Putamen (tissue), 1 donor: ENCODE data around the gene FBXO30.

Experiments
- DNase-seq: peaks from one replicate; pipeline ENCODE4 v3.0.0-alpha.2; 2016; ENCODE audit warnings: low spot score

FBXO30 gene

DNA sequence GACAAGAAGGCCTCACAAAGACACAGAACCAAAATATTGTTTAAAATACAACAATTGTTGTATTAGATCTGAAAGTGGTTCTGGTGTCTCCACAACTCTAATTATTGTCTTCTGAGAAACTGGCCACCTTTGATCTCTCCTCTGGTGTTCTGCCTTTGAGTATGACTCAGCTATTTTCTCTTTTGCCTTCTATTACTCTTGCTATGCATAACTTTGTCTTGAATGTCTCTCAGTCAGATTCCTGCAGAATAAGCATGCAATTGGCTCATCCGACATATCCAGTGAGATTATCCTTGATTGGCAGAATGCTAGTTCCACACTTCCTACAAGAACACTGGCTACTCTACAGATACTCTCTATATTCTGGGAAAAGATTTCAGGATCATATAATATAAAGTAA is 65.0 kb downstream of the FBXO30 start:
- DNase-seq = no peak

DNA sequence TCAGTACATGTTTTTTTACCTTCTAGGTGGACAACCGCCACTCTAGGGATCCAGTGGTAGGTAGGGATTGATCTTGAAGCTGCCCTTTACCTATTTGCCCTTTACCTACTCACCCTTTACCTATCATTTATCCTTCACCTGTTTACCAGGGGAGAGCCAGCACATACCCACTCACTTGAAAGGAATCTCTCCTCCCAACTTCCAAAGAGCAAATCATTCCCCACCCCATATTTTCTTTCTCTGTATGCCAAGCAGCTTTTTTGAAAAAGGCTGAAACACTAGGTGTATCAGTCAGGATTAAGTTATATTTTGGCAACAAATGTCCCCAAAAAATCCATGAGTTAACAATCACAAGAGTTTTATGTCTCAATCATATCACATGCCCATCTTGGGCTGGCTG is 68.7 kb downstream of the FBXO30 start:
- DNase-seq = no peak

DNA sequence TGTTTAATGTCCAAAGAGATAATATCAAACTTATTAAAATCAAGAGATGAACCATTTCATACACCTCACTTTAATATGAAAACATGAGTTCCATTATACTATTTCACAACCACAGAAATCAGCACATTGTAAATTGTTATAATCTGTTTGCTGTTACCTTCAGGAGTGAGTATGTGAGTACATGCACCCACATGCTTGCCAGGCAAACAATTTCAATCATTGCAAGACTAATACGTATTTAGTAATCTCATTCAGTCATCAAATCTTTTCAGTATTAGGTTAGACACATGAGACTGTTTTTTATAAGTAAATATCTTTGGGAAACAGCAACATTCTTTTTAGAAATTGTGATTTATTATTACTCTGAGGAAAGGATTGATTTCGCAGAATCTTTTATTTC is 70.0 kb downstream of the FBXO30 start:
- DNase-seq = no peak
